PC-9 (cell line): ENCODE results near the gene NRG2. TPM values are rescaled to one million over a fixed set of nuclear protein-coding genes. Genes with fewer than 3 reads are reported as not detected.

ENCODE experiments used
- BruUV-seq: library from RNA; stranded (reverse); fragments of 400-500 nt; replicated peaks from 2 replicates; lab custom pipeline; 2021; lab: Mats Ljungman, UMichigan
- CTCF ChIA-PET: fragments of 300-600 bp; sonication (Branson Sonifier 250); formaldehyde crosslinking; loops from one replicate; lab custom pipeline; 2022; ENCODE audit warnings: antibody characterized with exemption; lab: Charles Lee
- POLR2A ChIA-PET: fragments of 300-600 bp; sonication (Branson Sonifier 250); formaldehyde crosslinking; loops from one replicate; lab custom pipeline; 2022; ENCODE audit warnings: antibody characterized with exemption; ENCODE audit not compliant: unreplicated experiment; lab: Charles Lee
- DNase-seq, 2 experiments: peaks; one replicate each; pipeline versions ENCODE4 v3.0.0 to v3.0.0-alpha.2; 2015 to 2022; ENCODE audit warnings: mixed read lengths in 1 of 2
- H2AFZ ChIP-seq: fragments of 200-600 bp; sonication (generic); 2 replicates; pipeline ENCODE4 v1.8.1; 2017; ENCODE audit warnings: antibody characterized with exemption
- H3F3A ChIP-seq: fragments of 200-600 bp; sonication (generic); 2 replicates; pipeline ENCODE4 v1.8.1; 2017; ENCODE audit warnings: antibody characterized with exemption, mild to moderate bottlenecking, low read depth; ENCODE audit not compliant: insufficient read depth
- H3K27ac ChIP-seq: fragments of 200-600 bp; sonication (generic); 2 replicates; pipeline ENCODE4 v1.6.1; 2016; ENCODE audit warnings: mixed run types
- H3K27me3 ChIP-seq: fragments of 200-600 bp; sonication (generic); 2 replicates; pipeline ENCODE4 v1.6.1; 2016; ENCODE audit warnings: low read depth, mixed run types; ENCODE audit not compliant: insufficient read depth
- H3K36me3 ChIP-seq: fragments of 200-600 bp; sonication (generic); 2 replicates; pipeline ENCODE4 v1.6.1; 2016; ENCODE audit warnings: low read depth, mixed run types
- H3K4me1 ChIP-seq: fragments of 200-600 bp; sonication (generic); replicated peaks from 2 replicates; pipeline ENCODE4 v1.6.1; 2016; ENCODE audit warnings: mixed run types; ENCODE audit not compliant: insufficient read depth
- H3K4me2 ChIP-seq: fragments of 200-600 bp; sonication (generic); 2 replicates; pipeline ENCODE4 v1.6.1; 2017; ENCODE audit warnings: mixed run types
- H3K4me3 ChIP-seq: fragments of 200-600 bp; sonication (generic); 2 replicates; pipeline ENCODE4 v1.6.1; 2016; ENCODE audit warnings: mixed run types
- H3K79me2 ChIP-seq: fragments of 200-600 bp; sonication (generic); 2 replicates; pipeline ENCODE4 v1.6.1; 2017; ENCODE audit warnings: low read depth, mixed run types
- H3K9me2 ChIP-seq: fragments of 200-600 bp; sonication (generic); 2 replicates; pipeline ENCODE4 v1.8.1; 2017; ENCODE audit warnings: mild to moderate bottlenecking; ENCODE audit not compliant: insufficient read depth
- H3K9me3 ChIP-seq: fragments of 200-600 bp; sonication (generic); 2 replicates; pipeline ENCODE4 v1.8.1; 2016; ENCODE audit warnings: low read depth; ENCODE audit not compliant: insufficient read depth
- H4K20me1 ChIP-seq: fragments of 200-600 bp; sonication (generic); 2 replicates; pipeline ENCODE4 v1.8.1; 2017; ENCODE audit not compliant: insufficient read depth
- CTCF ChIP-seq: fragments of 200-600 bp; sonication (generic); conservative IDR thresholded peaks from 2 replicates; pipeline ENCODE4 v1.6.1; 2017; ENCODE audit warnings: mixed run types, antibody characterized with exemption, mild to moderate bottlenecking, moderate library complexity
- EZH2 ChIP-seq: fragments of 200-600 bp; sonication (generic); IDR thresholded peaks from 2 replicates; pipeline ENCODE4 v1.8.0; 2017; ENCODE audit warnings: antibody characterized with exemption, low read depth
- intact Hi-C: fragments of 100-400 bp; cut with micrococcal nuclease; formaldehyde crosslinking; loops from one replicate; pipeline ENCODE4 v1.10.0; 2022; ENCODE audit not compliant: unreplicated experiment
- total RNA-seq: library from RNA; stranded (reverse); gene quantifications from 2 replicates; pipeline ENCODE4 v1.2.3, GENCODE V29; 2021

The NRG2 gene
- total RNA-seq, 1 experiment from 2014 or later = not detected

- H3K9me2 ChIP-seq = no peaks in the 10 kb centered on the region
- intact Hi-C loops = no loop called here
- CTCF ChIA-PET = no interaction called here
- no peak overlapping the region for H2AFZ ChIP-seq
- no peak for TF ChIP-seq EZH2
- TF ChIP-seq CTCF = no peak
- H3F3A ChIP-seq = no peaks in the 10 kb centered on the region
- no peak overlapping the region for H3K4me3 ChIP-seq
- no peak overlapping the region for H3K27ac ChIP-seq
- BruUV-seq = no TSS peak
- H4K20me1 ChIP-seq = no peaks in the 10 kb centered on the region
- POLR2A ChIA-PET = no interaction called here
- H3K4me2 ChIP-seq = no peak overlapping the region
- no peaks in the 10 kb centered on the region for H3K79me2 ChIP-seq
- H3K36me3 ChIP-seq = no peaks in the 10 kb centered on the region
- no peak for DNase-seq
- H3K9me3 ChIP-seq = no peaks in the 10 kb centered on the region
- peaks cover 97% of the 10 kb centered on the region for H3K27me3 ChIP-seq
- no peaks in the 10 kb centered on the region for H3K4me1 ChIP-seq
Observed at GRCh38 chr5:139816566-139816965, 226.5 kb downstream of the NRG2 start.

- Histone ChIP-seq H3K27ac (no peak overlapping the region), H3K27me3 (peaks cover 97% of the 10 kb centered on the region), H3K4me2 (no peak overlapping the region), H4K20me1 (no peaks in the 10 kb centered on the region), H3K9me2 (no peaks in the 10 kb centered on the region), H3K9me3 (no peaks in the 10 kb centered on the region), H3K36me3 (no peaks in the 10 kb centered on the region), H3K79me2 (no peaks in the 10 kb centered on the region), H3F3A (no peaks in the 10 kb centered on the region), H3K4me1 (no peaks in the 10 kb centered on the region), H3K4me3 (no peak overlapping the region), H2AFZ (no peak overlapping the region)
- CTCF ChIA-PET = no interaction called here
- intact Hi-C loops = no loop called here
- no peak for DNase-seq
- TF ChIP-seq EZH2 (no peak), CTCF (no peak)
- no TSS peak for BruUV-seq
- POLR2A ChIA-PET = no interaction called here
Observed at GRCh38 chr5:139814704-139815280, 228.3 kb downstream of the NRG2 start.

GRCh38 chr5:139814191-139814601 is 228.9 kb downstream of the NRG2 start:
- Histone ChIP-seq H4K20me1 (no peaks in the 10 kb centered on the region), H3K9me2 (no peaks in the 10 kb centered on the region), H3K36me3 (no peaks in the 10 kb centered on the region), H3K27ac (no peak overlapping the region), H3K9me3 (no peaks in the 10 kb centered on the region), H3K79me2 (no peaks in the 10 kb centered on the region), H3K4me1 (no peaks in the 10 kb centered on the region), H3K4me2 (no peak overlapping the region), H3K27me3 (peaks cover 96% of the 10 kb centered on the region), H2AFZ (no peak overlapping the region), H3F3A (no peaks in the 10 kb centered on the region), H3K4me3 (no peak overlapping the region)
- POLR2A ChIA-PET = no interaction called here
- CTCF ChIA-PET = no interaction called here
- no peak for TF ChIP-seq CTCF
- TF ChIP-seq EZH2 = no peak
- BruUV-seq = no TSS peak
- no peak for DNase-seq
- intact Hi-C loops = no loop called here
